ENCODE measurements around the gene GAPT.

- no peak for TF ChIP-seq POLR2AphosphoS5 (IDR thresholded peaks at IDR 0.05)
- TF ChIP-seq CTCF (IDR thresholded peaks at IDR 0.05) = no peak
Measured at GRCh38 chr5:58486290-58486689, 4.9 kb upstream of the GAPT start.
